ENCODE measurements around the gene PLEKHM3.
"Not testable (repeated sequence)": the region's sequence is repeated elsewhere in the genome, so short reads cannot be mapped to it uniquely, and the experiment has no call there.

The PLEKHM3 gene

DNA sequence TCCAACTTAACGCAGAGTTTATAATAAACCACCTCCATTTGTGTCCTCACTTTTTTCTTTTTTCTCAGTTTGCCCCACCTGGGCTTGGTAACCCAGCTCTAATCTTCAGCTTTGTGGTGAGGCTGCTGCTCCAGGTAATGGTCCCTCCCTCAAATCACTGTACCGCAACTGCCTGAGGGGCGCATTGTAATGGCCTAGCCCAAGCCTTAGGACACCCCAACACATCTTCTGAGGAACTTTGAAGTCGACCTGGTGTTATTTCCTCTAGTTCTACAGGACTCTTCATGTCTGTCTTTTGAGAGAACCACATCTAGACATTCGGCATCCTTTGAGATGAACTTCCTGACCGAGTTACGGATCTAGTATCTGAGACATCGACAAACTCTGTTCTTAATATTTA is 99.7 kb downstream of the PLEKHM3 start:
- DNase-seq (ENCODE audit: low spot score) = no peak

DNA sequence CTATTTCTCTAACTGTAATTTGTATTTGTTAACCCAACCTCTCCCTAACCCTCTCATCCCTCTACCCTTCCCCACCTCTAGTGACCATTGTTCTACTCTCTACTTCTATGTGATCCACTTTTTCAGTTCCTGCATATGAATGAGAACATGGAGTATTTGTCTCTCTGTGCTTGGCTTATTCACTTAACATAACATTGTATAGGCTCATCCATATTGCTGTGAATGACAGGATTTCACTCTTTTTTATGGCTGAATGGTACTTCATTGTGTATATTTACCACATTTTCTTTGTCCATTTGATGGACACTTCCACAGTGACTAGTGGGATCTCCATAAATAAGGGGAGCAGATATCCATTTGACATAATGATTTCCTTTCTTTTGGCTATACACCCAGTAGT is 103.7 kb downstream of the PLEKHM3 start:
- DNase-seq (ENCODE audit: low spot score) = no peak

DNA sequence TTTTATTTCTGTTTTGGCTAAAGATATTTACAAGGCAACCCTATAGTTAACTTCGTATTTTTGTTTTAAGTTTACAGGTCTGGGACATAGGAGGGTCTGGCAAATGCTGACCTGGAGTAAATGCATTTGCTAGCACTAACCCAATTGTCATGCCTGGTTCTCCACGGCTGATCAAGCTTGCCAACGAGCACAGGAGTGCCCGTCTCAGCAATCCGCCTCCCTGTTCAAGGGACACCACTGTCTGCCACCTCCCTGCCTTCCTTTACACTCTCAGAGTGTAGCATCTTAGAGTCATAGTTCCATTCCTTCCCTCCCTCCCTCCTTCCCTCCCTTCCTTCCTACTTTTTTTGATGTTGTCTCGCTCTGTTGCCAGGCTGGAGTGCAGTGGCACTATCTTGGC is 104.6 kb downstream of the PLEKHM3 start:
- no peak for DNase-seq (ENCODE audit: low spot score)

DNA sequence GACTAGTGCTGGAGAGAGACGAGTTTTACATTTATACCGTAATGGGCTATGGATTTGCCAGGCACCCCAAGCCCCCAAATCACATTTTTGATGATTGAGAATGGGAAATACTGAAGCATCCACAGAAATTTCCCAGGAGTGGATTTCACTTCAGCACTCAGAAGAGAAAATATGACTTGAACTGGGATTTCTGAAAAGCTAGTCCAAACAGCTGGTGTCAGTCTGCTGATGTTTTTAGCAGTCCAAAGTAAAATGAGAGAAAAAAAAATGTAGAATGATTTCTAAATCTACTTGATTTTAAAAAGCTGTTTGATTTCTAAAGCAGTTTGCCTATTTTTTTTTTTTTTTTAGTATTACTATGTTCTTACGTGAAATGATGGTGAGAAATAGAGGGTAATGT is 105.0 kb downstream of the PLEKHM3 start:
- DNase-seq (ENCODE audit: low spot score) = no peak

DNA sequence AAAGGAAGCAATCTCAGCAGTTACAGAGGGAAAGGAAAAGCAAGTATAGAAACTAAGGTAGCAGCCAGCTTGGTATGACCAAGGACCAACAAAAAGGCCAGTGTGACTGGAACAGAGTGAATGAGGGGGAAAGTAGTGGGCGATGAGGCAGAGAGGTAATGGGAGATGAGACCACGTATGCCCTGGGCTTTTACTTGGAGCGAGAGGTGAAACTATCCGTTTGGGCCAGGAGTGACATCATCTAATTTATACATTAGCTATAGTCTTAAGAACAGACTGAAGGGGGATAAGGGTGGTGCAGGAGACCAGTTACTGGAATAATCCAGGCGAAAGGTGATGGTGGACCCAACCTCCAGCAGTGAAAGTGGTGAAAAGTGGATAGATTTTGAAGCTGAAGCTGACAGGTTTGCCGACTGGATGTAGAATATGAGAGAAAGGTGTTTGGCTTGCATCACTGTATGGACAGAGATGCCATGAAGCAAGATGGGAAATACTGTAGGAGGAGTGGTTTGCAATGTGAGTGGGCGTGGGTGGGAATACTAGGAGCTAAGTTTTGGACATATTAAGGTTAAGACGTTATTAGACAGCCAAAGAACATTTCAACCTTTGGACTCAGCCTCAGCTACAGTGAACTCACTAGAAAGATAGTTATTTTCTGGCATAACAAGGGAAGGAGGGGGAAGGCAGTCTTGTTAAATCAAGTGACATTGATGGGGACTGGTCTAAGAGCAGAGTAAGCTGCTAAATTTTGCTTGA is 106.0 kb downstream of the PLEKHM3 start:
- DNase-seq (ENCODE audit: low spot score) = no peak

DNA sequence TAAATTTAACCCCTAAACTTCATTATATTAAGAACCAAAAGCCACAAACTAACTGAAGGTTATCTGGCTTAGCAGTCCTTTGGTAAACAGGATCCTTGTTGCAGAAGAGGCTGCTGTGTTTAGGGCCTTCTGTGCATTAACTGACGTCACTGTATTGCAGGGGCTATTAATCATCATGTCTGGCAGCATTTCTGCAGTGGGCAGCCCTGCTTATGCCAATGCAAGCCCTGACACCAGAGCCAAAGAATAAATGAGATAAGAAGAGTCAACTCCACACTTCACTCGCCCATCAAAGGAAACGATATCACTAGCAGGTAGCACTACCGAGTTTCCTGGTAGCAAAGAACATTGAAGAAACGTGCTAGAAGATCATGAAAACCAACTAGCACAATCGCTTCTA is 110.6 kb downstream of the PLEKHM3 start:
- no peak for DNase-seq (ENCODE audit: low spot score)

DNA sequence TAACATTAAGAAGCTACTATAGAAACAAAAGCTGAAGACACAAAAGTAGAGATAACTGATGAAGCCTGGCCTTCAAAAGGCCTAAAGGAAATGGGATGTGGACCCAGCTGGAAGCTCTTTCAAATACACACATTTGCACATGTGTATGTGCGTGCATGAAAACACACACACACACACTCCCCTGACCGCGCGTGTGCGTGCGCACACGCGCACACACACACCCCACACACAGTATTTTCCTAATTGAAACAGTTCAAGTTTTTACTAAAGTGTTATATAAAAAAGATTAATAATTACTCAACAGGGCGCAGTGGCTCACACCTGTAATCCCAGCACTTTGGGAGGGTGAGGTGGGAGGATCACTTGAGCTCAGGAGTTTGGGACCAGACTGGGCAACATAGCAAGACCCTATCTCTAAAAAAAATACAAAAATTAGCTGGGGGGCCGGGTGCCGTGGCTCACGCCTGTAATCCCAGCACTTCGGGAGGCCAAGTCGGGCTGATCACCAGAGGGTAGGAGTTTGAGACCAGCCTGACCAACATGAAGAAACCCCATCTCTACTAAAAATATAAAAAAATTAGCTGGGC is 111.5 kb downstream of the PLEKHM3 start:
- DNase-seq (ENCODE audit: low spot score) = no peak

DNA sequence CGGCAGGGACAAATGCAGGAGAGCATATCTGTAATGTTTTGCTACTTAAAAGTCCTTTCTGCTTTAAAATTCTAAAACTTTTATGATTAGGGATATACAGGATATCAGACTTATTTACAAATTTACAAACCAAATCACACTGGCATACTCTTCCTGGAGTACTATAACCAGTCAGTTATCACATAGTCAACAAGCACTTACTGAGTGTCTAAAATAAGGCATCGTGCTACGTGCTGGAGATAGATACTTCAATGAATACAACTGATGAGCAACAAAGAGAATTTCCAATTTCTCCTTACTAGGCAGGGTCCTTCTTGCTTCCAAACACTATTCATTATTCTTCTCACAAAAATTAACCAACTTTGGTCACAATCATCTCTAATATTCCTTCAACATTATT is 113.5 kb downstream of the PLEKHM3 start:
- DNase-seq (ENCODE audit: low spot score) = no peak

DNA sequence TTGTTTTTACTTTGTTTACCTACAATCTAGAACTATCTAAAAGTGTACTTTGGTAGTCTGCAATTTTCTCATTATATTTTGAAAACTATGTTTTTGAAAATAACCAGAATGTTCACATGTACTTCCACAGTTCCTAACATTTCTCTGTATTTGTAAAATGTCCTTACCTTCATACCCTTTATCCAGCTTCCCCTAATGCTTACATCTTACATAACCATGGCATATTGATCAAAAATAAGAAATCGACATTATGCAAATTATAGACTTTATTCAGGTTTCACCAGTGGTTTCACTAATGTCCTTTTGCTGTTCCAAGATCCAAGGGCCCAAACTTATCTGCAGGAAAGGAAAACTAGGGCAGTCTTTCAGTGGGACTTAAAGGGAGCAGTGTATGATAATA is 114.1 kb downstream of the PLEKHM3 start:
- no peak for DNase-seq (ENCODE audit: low spot score)

DNA sequence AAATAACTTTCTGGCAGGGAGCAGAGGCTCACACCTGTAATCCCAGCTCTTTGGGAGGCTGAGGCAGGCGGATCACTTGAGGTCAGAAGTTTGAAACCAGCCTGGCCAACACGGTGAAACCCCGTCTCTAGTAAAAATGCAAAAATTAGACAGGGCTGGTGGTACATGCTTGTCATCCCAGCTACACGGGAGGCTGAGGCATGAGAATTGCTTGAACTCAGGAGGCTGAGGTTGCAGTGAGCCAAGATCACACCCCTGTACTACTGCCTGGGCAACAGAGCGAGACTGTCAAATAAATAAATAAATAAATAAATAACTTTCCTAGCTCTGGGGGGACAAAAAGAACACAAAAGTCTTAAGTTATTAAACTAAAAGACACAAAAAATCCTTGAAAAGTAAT is 118.8 kb downstream of the PLEKHM3 start:
- not testable (repeated sequence) for DNase-seq (ENCODE audit: low spot score)

DNA sequence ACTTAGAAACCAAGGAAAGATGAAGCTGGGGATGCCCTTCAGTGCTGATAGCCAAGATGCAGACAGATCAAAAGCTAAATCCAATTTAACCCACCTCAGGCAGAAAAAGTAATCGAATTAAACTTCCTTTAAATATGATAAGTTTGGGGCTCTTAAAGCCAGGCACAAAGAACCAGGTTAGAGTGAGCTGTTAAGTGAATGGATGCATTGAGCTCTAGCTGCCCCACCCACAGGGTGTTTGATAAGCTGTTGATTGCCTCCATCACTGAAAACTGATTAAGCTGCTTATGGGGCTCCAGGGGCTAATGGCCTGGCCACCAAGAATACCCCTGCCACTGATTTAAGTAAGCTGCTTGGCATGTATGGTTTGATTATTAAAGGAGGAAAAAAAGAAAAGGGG is 119.8 kb downstream of the PLEKHM3 start:
- no peak for DNase-seq (ENCODE audit: low spot score)

DNA sequence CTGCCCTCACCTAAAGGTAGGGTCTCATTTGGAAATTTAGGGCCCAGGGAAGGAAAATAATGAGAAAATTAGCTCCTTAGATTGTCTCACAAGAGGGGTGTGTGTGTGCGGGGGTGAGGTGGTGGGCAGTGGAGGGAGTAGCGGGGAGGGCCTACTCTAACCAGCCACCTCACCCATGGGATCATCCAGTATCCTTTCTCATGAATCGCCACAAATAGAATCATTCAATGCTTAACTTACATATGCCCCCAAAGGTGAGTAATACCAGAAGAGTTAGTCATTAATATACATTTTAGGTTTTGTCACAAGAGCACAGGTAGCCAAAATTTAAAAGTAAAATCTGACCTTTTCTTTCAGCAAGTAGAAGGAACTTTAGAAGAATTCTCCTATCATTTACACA is 122.1 kb downstream of the PLEKHM3 start:
- DNase-seq (ENCODE audit: low spot score) = no peak

DNA sequence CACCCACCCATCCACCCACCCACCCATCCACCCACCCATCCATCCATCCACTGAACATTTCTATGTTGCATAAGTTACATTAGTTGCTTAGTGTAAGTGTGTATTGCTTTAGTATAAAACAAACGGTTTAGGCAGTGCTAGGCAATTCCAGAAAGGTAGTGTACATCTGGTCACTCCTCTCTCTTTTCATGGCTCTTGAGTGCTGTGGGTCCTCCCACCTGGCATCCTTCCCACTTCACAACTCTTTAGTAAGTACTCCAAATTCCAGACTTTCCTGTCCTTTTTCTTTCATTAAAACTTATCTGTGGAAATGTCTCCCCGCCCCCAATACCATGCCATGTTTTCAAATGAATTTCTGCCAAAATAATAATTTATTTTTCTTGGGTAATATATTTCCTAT is 122.5 kb downstream of the PLEKHM3 start:
- no peak for DNase-seq (ENCODE audit: low spot score)

DNA sequence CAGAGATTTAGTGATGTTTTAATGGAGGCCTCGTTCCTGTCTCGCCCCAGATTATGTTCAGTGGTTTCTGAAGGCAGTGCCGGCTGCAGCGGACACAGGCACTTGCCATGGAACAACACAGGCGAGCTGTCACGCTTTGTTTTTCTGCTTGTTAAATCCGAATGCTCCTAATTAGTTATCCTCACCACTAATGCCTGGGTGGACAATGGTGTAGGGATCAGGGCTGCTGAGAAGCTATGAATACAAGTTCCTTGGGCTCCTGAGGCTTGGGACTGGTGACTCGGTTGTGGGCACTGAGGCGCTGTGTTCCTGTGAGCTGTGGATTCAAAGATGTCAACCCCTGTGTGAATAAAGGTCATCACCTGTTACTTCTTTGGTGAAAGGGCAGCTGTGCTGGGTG is 123.5 kb downstream of the PLEKHM3 start:
- DNase-seq (ENCODE audit: low spot score) = no peak

DNA sequence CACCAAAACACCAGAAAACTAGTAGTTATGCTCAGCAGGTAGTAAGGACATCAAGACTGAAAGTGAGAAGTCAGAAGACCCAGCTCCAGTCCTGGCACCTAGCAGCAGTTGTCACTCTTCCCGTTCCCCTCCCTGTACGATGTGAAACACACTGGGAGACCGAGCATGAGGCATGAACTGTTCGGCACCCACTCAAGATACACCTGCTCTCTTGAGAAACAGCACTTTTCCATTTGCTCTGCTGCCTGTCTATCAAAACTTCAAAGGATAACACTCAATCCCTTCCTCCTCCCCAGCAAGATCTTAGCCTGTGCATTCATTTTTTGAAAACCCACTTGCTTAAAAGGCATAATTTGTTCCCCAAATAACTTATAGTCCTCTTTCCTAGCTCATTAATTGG is 123.9 kb downstream of the PLEKHM3 start:
- DNase-seq (ENCODE audit: low spot score) = no peak

DNA sequence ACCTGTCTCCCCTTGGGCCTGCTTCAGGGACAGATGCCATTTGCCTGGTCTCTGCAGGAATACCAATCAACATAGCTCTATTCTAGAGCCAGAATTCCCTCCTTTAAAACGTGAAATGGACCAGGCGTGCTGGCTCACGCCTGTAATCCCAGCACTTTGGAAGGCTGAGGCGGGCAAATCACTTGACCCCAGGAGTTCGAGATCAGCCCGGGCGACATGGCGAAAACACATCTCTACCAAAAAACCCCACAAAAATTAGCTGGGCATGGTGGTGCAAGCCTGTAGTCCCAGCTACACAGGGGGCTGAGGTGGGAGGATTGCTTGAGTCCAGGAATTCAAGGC is 127.0 kb downstream of the PLEKHM3 start:
- DNase-seq (ENCODE audit: low spot score) = no peak

DNA sequence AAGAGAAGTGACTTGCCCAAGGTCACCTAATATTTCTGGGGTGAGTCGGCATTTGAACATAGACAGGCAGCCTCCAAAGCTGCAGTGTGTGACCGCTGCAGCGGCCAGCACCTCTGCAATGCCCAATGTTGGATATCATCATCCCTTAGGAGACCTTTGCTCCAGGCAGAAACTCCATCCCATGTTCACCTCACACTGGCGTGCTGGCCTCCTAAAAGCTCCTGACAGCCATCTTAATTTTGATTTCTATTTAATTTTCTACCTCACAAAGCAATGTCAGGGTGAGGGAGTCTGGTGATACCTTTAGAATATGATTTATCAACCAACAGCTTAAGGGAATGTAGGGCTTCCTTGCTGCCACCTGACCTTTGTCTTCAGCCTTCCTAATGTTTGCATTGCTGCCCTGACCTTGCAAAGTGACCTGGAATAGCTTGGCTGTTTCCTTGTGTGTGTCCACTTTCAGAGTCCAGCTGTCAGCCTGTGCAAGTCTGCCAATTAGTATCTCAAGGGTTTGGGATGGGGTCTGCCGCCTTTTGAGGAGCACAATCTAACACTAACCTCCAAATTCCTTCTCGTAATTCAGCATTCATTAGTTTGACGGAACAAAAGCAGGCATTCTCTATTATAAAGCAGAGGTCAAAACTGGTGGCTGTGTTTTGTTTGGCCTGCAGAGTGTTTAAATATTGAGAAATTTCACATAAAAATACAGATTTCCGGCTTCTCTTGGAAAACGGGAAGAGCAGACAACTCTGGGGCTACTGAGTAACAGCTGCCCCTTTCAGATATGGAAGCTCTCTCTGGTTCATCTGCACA is 127.6 kb downstream of the PLEKHM3 start:
- no peak for DNase-seq (ENCODE audit: low spot score)

DNA sequence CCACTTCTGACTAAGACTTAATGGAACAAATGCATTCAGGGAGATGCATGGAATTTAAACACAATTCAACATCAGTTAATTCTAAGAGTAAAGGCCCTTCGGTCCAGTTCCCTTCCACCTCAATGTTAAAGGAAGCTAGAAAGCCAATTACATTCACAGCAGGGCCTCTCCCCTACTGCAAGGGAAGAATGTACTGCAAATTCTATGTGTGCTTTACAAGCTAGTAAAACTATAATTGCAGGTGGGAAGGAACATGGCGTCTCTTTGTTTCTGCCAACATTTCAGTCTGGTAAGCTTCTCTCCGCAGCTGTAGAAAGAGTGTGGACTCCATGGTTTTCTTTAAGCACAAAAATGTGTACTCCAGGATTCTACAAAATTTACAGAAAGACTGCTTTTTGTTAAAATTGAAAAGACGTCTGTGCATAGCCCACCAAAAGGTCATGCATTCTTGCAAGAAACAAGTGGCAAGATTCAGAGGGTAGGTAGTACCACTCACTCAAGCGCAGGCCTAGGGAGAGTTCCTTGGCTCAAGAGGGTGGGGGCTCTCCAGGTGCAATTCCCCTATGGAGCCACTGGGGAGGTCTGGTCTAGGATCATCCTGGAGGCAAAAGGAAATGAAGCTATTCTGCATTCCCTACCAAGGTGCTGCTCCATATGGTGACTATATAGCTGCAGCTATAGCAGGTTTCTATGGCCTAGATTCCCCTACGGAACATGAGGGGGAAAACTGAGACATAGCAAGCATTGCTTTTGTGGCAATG is 128.6 kb downstream of the PLEKHM3 start:
- DNase-seq (ENCODE audit: low spot score) = no peak

DNA sequence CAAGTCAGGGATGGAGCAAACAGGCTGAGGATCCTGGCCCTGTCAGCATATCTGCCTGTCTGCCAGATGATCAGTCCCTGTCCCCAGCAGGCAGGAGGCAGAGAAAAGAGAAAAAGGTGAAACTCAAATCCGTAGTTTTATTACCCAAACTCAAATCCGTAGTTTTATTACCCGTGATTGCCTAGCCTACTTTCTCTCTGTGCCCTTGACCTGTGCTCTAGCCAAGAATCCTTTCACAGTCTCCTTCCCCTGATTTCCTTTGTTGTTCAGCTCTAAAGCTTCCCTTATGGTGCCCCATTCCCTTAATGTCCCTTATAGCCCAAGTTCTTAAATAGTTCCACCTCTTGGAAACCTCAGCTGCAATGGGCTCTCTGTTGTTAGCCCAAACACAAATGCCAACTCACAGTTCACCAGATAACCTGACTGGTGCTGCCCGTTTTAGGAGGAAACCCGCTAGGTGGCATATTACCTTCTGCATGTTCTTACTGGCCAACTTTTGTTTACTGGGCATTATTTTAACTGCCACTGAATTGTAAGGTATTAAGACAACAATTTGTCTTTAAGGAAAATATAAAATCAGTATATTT is 130.0 kb downstream of the PLEKHM3 start:
- no peak for DNase-seq (ENCODE audit: low spot score)

DNA sequence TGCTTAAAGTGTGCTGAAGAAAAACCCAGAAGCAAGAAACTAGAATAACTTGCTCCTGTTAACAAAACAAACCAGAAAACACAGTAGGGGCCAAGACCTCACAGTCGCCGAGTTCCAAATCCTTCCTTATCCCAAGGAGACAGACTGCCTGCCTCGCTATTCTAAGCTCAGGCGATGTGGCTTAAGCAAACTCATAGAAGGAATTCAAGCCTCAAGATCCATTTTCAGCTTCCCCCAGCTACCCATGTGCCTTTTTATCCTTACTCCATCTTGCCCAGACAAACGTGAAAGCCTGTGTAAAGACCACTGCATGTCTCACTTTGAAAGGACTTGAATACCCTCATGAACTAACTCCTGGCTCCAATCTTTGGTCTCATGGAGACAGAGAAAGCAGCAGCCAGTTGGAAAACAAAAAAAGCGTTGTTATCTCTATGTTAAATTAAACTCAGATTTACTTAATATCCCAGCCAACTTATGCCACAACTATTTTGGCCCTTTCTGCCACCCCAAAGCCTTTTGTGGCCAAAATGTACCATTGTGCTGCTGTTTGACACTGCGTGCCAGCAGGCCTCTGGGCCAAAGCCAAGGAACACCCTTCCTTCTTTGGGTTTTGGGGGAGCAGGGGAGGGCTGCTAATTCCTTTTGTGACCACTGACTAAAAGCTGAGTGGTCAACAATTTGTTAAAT is 132.5 kb downstream of the PLEKHM3 start:
- no peak for DNase-seq (ENCODE audit: low spot score)

DNA sequence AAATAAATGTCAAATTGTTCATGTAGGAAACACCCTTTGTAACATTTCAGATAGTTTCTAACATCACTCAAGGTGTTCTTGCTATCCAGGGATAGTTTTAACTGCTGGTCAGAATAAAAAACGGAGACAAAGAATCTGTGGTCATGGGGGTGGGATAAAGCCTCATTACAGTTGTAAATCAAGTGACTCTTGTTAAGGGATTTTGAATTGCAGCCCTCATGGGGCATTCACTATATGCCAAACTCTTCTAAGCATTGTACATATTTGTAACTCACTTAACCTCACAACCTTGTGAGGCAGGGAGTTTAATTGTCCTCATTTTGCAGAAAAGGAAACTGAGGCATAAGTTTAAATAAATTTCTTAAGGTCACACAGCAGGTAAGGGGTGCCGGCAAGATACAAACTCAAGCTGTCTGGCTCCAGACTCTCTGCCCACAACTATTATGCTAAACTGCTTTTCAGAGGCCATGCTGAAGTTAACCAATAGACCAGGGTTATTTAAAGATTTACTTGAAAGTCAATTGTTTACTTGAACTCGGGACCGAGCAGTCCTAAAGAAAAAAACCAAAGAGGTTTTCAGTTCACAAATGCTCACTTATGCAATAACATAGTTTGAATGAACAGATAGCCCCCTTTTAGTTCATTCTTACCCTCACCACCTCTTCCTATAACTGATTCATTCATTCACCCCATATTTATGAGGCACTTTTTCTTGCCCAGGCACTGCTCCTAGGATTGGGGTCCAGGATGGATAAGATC is 134.1 kb downstream of the PLEKHM3 start:
- DNase-seq (ENCODE audit: low spot score) = no peak
